A673 (cell line): ENCODE results near the gene DPYD.

Experiments
- EZH2 ChIP-seq: fragments of 200-600 bp; sonication (generic); IDR thresholded peaks from 2 replicates; pipeline ENCODE4 v1.6.1; 2017; ENCODE audit warnings: borderline replicate concordance, low read depth, mild to moderate bottlenecking, mixed read lengths, antibody characterized with exemption, low read length; ENCODE audit not compliant: poor library complexity, severe bottlenecking
- TF ChIP-seq, protein P1 (sequence below): fragments of 300-800, 200-600 bp; sonication (generic); conservative IDR thresholded peaks from 2 replicates; pipeline ENCODE4 v1.5.1; 2017; ENCODE audit warnings: low read depth, mild to moderate bottlenecking, antibody characterized with exemption, low read length, moderate library complexity, mixed read lengths

DNA sequence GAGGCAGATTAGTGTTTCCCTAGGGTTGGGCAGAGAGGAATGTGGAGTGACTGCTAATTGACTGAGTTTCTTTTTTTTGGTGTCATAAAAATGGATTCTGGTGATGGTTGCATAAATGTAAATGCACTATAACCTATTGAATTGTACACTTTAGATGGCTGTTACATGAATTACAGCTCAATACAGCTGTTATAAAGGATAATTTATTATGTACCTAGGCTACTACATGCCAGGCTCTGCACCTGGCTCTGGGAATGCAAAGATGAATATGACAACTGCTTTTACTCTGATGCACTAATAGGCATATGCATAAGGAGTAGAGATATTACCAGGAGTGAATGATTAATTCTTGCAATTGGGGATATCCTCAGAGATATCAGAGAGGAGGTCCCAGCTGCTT lies 854.0 kb downstream of the DPYD start:
- TF ChIP-seq, protein P1, sequence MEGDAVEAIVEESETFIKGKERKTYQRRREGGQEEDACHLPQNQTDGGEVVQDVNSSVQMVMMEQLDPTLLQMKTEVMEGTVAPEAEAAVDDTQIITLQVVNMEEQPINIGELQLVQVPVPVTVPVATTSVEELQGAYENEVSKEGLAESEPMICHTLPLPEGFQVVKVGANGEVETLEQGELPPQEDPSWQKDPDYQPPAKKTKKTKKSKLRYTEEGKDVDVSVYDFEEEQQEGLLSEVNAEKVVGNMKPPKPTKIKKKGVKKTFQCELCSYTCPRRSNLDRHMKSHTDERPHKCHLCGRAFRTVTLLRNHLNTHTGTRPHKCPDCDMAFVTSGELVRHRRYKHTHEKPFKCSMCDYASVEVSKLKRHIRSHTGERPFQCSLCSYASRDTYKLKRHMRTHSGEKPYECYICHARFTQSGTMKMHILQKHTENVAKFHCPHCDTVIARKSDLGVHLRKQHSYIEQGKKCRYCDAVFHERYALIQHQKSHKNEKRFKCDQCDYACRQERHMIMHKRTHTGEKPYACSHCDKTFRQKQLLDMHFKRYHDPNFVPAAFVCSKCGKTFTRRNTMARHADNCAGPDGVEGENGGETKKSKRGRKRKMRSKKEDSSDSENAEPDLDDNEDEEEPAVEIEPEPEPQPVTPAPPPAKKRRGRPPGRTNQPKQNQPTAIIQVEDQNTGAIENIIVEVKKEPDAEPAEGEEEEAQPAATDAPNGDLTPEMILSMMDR = no peak
- TF ChIP-seq EZH2 = no peak
